HCT116 (cell line): ENCODE measurements around the gene FRRS1L.

ENCODE experiments used
- EGR1 ChIP-seq: IDR thresholded peaks from 2 replicates; pipeline ENCODE4 v1.6.1; 2012; ENCODE audit warnings: low read depth
- TCF7L2 ChIP-seq: IDR thresholded peaks from 2 replicates; pipeline ENCODE4 v1.7.0; 2011; ENCODE audit warnings: borderline replicate concordance, inconsistent platforms; ENCODE audit not compliant: insufficient read depth, insufficient read length; ENCODE audit errors: extremely low read depth
- ZFX ChIP-seq: fragments of 450-650 bp; IDR thresholded peaks from 2 replicates; pipeline ENCODE4 v1.6.1; 2017
- TF ChIP-seq, protein P1 (sequence below), 3 experiments: fragments of 200-600 bp in 1 of 3; sonication (generic) in 1 of 3; IDR thresholded peaks in 2 of 3; conservative IDR thresholded peaks in 1 of 3; 2 replicates each; pipeline ENCODE4 v1.5.1; 2012 to 2017; ENCODE audit warnings: low read depth in 2 of 3, low read length in 2 of 3, antibody characterized with exemption in 1 of 3, borderline replicate concordance in 1 of 3, control low read depth in 1 of 3, mild to moderate bottlenecking in 1 of 3, mixed read lengths in 1 of 3, mixed run types in 1 of 3, moderate library complexity in 1 of 3; ENCODE audit not compliant: insufficient read depth in 1 of 3
- TF ChIP-seq, protein P2 (sequence below): IDR thresholded peaks from 2 replicates; pipeline ENCODE4 v1.6.1; 2011; ENCODE audit warnings: mild to moderate bottlenecking, low read length, moderate library complexity; ENCODE audit not compliant: insufficient replicate concordance; ENCODE audit errors: extremely low read depth

DNA sequence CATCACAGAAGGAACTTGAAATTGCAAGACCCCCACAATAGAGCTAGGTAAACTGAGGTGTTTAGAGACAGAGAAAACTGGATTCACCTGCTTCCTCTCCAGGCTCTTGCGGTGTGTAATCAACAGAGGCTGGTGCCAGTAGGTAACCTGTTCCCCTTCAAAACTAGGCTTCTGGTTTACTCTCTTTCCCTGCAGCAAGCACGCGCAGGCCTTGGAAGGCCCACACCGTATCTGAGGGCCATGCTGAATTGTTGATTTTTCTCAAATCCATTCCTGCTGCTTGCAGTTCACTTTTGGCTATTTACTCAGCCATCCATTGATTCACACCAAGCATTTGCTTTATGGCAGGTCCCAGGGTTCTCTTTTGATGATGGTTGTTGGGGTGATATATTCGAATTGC lies 667 bp upstream of the FRRS1L start:
- no peak for TF ChIP-seq ZFX
- TF ChIP-seq EGR1, result no peak
- TF ChIP-seq, protein P1, sequence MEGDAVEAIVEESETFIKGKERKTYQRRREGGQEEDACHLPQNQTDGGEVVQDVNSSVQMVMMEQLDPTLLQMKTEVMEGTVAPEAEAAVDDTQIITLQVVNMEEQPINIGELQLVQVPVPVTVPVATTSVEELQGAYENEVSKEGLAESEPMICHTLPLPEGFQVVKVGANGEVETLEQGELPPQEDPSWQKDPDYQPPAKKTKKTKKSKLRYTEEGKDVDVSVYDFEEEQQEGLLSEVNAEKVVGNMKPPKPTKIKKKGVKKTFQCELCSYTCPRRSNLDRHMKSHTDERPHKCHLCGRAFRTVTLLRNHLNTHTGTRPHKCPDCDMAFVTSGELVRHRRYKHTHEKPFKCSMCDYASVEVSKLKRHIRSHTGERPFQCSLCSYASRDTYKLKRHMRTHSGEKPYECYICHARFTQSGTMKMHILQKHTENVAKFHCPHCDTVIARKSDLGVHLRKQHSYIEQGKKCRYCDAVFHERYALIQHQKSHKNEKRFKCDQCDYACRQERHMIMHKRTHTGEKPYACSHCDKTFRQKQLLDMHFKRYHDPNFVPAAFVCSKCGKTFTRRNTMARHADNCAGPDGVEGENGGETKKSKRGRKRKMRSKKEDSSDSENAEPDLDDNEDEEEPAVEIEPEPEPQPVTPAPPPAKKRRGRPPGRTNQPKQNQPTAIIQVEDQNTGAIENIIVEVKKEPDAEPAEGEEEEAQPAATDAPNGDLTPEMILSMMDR (IDR thresholded peaks at IDR 0.05 in 2 of 3, conservative IDR thresholded peaks at IDR 0.05 in 1 of 3; ENCODE audit: borderline replicate concordance in 1 of 3, insufficient read depth in 1 of 3, low read depth in 2 of 3, low read length in 2 of 3), result no peak
- no peak for TF ChIP-seq TCF7L2
- TF ChIP-seq, protein P2, sequence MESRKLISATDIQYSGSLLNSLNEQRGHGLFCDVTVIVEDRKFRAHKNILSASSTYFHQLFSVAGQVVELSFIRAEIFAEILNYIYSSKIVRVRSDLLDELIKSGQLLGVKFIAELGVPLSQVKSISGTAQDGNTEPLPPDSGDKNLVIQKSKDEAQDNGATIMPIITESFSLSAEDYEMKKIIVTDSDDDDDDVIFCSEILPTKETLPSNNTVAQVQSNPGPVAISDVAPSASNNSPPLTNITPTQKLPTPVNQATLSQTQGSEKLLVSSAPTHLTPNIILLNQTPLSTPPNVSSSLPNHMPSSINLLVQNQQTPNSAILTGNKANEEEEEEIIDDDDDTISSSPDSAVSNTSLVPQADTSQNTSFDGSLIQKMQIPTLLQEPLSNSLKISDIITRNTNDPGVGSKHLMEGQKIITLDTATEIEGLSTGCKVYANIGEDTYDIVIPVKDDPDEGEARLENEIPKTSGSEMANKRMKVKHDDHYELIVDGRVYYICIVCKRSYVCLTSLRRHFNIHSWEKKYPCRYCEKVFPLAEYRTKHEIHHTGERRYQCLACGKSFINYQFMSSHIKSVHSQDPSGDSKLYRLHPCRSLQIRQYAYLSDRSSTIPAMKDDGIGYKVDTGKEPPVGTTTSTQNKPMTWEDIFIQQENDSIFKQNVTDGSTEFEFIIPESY, result no peak
